ENCODE measurements around the gene ADAMTS5.

DNA sequence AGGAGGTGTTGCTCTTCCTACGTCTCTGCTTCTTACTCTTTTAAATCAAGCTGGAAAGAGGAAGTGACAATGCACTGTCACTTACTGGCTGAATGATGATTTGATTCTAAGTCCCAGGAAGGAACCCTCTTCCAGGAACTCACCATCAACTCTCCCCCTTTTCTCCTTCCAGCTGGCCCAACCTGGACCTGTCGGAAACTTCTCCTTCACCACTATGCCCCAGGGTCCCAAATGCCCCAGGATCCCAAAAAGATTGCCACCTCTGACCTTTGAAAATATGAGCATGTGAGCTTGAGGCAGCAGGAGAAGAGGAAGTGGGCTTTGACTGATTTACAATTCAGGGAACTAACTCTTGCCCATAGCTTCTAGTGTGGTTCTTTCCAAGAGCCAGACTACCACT lies 5.3 kb upstream of the ADAMTS5 start:
- TF ChIP-seq, protein P1, sequence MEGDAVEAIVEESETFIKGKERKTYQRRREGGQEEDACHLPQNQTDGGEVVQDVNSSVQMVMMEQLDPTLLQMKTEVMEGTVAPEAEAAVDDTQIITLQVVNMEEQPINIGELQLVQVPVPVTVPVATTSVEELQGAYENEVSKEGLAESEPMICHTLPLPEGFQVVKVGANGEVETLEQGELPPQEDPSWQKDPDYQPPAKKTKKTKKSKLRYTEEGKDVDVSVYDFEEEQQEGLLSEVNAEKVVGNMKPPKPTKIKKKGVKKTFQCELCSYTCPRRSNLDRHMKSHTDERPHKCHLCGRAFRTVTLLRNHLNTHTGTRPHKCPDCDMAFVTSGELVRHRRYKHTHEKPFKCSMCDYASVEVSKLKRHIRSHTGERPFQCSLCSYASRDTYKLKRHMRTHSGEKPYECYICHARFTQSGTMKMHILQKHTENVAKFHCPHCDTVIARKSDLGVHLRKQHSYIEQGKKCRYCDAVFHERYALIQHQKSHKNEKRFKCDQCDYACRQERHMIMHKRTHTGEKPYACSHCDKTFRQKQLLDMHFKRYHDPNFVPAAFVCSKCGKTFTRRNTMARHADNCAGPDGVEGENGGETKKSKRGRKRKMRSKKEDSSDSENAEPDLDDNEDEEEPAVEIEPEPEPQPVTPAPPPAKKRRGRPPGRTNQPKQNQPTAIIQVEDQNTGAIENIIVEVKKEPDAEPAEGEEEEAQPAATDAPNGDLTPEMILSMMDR (IDR thresholded peaks at IDR 0.05 in 4 of 5, conservative IDR thresholded peaks at IDR 0.05 in 1 of 5) = no peak
- TF ChIP-seq POLR2A (IDR thresholded peaks at IDR 0.05) = no peak
